SK-N-SH (cell line): ENCODE measurements around the gene FSIP2. TPM values are rescaled to one million over a fixed set of nuclear protein-coding genes. Genes with fewer than 3 reads are reported as not detected.

Experiments
- CTCF ChIA-PET: fragments of 300-600, 350-600 bp; formaldehyde crosslinking; extraction: SDS; loops from one replicate; lab custom pipeline; 2021; lab: Yijun Ruan, JAX
- POLR2A ChIA-PET: fragments of 350-600 bp; sonication (Branson Sonifier 250); formaldehyde crosslinking; extraction: SDS; loops from one replicate; lab custom pipeline; 2020; ENCODE audit warnings: antibody characterized with exemption, inconsistent platforms; lab: Yijun Ruan, JAX
- DNase-seq: peaks from one replicate; pipeline ENCODE4 v3.0.0; 2012
- H2AFZ ChIP-seq: fragments of 200-600 bp; sonication (generic); 2 replicates; pipeline ENCODE4 v1.8.1; 2016; ENCODE audit warnings: antibody characterized with exemption, mild to moderate bottlenecking, low read depth
- H3F3A ChIP-seq: fragments of 200-600 bp; sonication (generic); replicated peaks from 2 replicates; pipeline ENCODE3; 2016; ENCODE audit warnings: antibody characterized with exemption, mild to moderate bottlenecking; ENCODE audit not compliant: insufficient read depth
- H3K27ac ChIP-seq, 2 experiments: fragments of 200-500 bp in 1 of 2; fragments of 200-600 bp in 1 of 2; sonication (Bioruptor generic) in 1 of 2; sonication (generic), shearing (Covaris generic) in 1 of 2; 2 replicates each; pipeline versions ENCODE4 v1.5.1 to v1.6.1; 2014 to 2016; ENCODE audit warnings: low read depth in 2 of 2, inconsistent platforms in 1 of 2, low read length in 1 of 2, mild to moderate bottlenecking in 1 of 2, mixed read lengths in 1 of 2
- H3K27me3 ChIP-seq: fragments of 200-600 bp; sonication (generic), shearing (Covaris generic); 2 replicates; pipeline ENCODE4 v1.6.1; 2016; ENCODE audit warnings: mixed run types; ENCODE audit not compliant: insufficient read depth
- H3K36me3 ChIP-seq, 2 experiments: fragments of 200-500 bp in 1 of 2; fragments of 200-600 bp in 1 of 2; sonication (Bioruptor generic) in 1 of 2; sonication (generic) in 1 of 2; replicated peaks in 1 of 2; 2 replicates each; pipeline versions ENCODE3 to v1.5.1; 2014 to 2016; ENCODE audit warnings: low read length in 1 of 2, mild to moderate bottlenecking in 1 of 2; ENCODE audit not compliant: insufficient read depth in 2 of 2, control insufficient read depth in 1 of 2
- H3K4me1 ChIP-seq, 2 experiments: fragments of 200-500 bp in 1 of 2; fragments of 200-600 bp in 1 of 2; sonication (Bioruptor generic) in 1 of 2; sonication (generic), shearing (Covaris generic) in 1 of 2; 2 replicates each; pipeline versions ENCODE4 v1.5.1 to v1.6.1; 2014 to 2016; ENCODE audit warnings: low read depth in 1 of 2, low read length in 1 of 2, mixed run types in 1 of 2; ENCODE audit not compliant: insufficient read depth in 2 of 2, control insufficient read depth in 1 of 2
- H3K4me2 ChIP-seq: fragments of 200-600 bp; sonication (generic), shearing (Covaris generic); 2 replicates; pipeline ENCODE4 v1.6.1; 2017; ENCODE audit warnings: mixed run types
- H3K4me3 ChIP-seq, 2 experiments: fragments of 200-500 bp in 1 of 2; fragments of 200-600 bp in 1 of 2; sonication (Bioruptor generic) in 1 of 2; sonication (generic), shearing (Covaris generic) in 1 of 2; 2 replicates each; pipeline versions ENCODE4 v1.5.1 to v1.8.1; 2014 to 2016; ENCODE audit warnings: low read depth in 2 of 2, inconsistent platforms in 1 of 2, low read length in 1 of 2, mild to moderate bottlenecking in 1 of 2, mixed read lengths in 1 of 2, moderate library complexity in 1 of 2
- H3K79me2 ChIP-seq: fragments of 200-600 bp; sonication (generic); 2 replicates; pipeline ENCODE4 v1.8.1; 2017; ENCODE audit warnings: mild to moderate bottlenecking; ENCODE audit not compliant: insufficient read depth
- H3K9ac ChIP-seq: fragments of 200-600 bp; sonication (generic); 2 replicates; pipeline ENCODE4 v1.6.1; 2017; ENCODE audit warnings: mixed run types
- H3K9me2 ChIP-seq: fragments of 200-600 bp; sonication (generic); 2 replicates; pipeline ENCODE4 v1.6.1; 2017; ENCODE audit warnings: mixed run types
- H3K9me3 ChIP-seq: fragments of 200-600 bp; sonication (generic); 2 replicates; pipeline ENCODE4 v1.6.1; 2017; ENCODE audit warnings: mixed run types, mild to moderate bottlenecking, moderate library complexity
- H4K20me1 ChIP-seq: fragments of 200-600 bp; sonication (generic); 2 replicates; pipeline ENCODE4 v1.6.1; 2017; ENCODE audit warnings: mild to moderate bottlenecking, mixed run types; ENCODE audit not compliant: insufficient read depth
- CHD2 ChIP-seq: fragments of 150-350 bp; IDR thresholded peaks from 2 replicates; pipeline ENCODE4 v1.6.1; 2018; ENCODE audit warnings: low read length; ENCODE audit not compliant: partially characterized antibody
- ELF1 ChIP-seq: IDR thresholded peaks from 2 replicates; pipeline ENCODE4 v1.4.0; 2012
- EP300 ChIP-seq, 2 experiments: IDR thresholded peaks; 2 replicates each; pipeline versions ENCODE4 v1.4.0 to v1.6.1; 2012; ENCODE audit warnings: borderline replicate concordance in 1 of 2, low read depth in 1 of 2, low read length in 1 of 2
- FOXJ3 ChIP-seq: sonication (generic); formaldehyde crosslinking; IDR thresholded peaks from 2 replicates; pipeline ENCODE4 v1.5.1; 2020; ENCODE audit warnings: mild to moderate bottlenecking, missing genetic modification reagents
- FOXM1 ChIP-seq: IDR thresholded peaks from 2 replicates; pipeline ENCODE4 v1.4.0; 2012; ENCODE audit warnings: low read depth, mild to moderate bottlenecking
- GABPA ChIP-seq: IDR thresholded peaks from 2 replicates; pipeline ENCODE4 v1.4.0; 2012; ENCODE audit warnings: low read depth, mild to moderate bottlenecking
- GATA2 ChIP-seq: sonication (generic); formaldehyde crosslinking; IDR thresholded peaks from 2 replicates; pipeline ENCODE4 v1.5.0; 2020; ENCODE audit warnings: mild to moderate bottlenecking, missing genetic modification reagents
- IRF3 ChIP-seq: fragments of 150-350 bp; IDR thresholded peaks from 2 replicates; pipeline ENCODE4 v1.6.1; 2016; ENCODE audit warnings: mild to moderate bottlenecking, low read depth, low read length
- JUND ChIP-seq: IDR thresholded peaks from 2 replicates; pipeline ENCODE4 v1.4.0; 2012
- MXI1 ChIP-seq: IDR thresholded peaks from 2 replicates; pipeline ENCODE4 v1.6.1; 2012; ENCODE audit warnings: mild to moderate bottlenecking, low read depth, low read length, improper control_type of control experiment
- NFIC ChIP-seq: IDR thresholded peaks from 2 replicates; pipeline ENCODE4 v1.4.0; 2012; ENCODE audit warnings: borderline replicate concordance
- RCOR1 ChIP-seq: fragments of 150-350 bp; IDR thresholded peaks from 2 replicates; pipeline ENCODE4 v1.6.1; 2017; ENCODE audit warnings: antibody characterized with exemption, low read length
- REST ChIP-seq: IDR thresholded peaks from 2 replicates; pipeline ENCODE4 v1.6.1; 2012; ENCODE audit warnings: mild to moderate bottlenecking, low read depth, low read length, moderate library complexity
- RFX5 ChIP-seq: IDR thresholded peaks from 2 replicates; pipeline ENCODE4 v1.6.1; 2012; ENCODE audit warnings: mild to moderate bottlenecking, improper control_type of control experiment, low read length
- RXRA ChIP-seq: IDR thresholded peaks from 2 replicates; pipeline ENCODE4 v1.4.0; 2012; ENCODE audit warnings: low read depth, mild to moderate bottlenecking, borderline replicate concordance
- SIN3A ChIP-seq: IDR thresholded peaks from 2 replicates; pipeline ENCODE4 v1.6.1; 2012; ENCODE audit warnings: low read depth, mild to moderate bottlenecking, low read length, moderate library complexity, borderline replicate concordance
- TAF1 ChIP-seq: IDR thresholded peaks from 2 replicates; pipeline ENCODE4 v1.6.1; 2012; ENCODE audit warnings: low read depth, mild to moderate bottlenecking, low read length, moderate library complexity, borderline replicate concordance
- TCF12 ChIP-seq: IDR thresholded peaks from 2 replicates; pipeline ENCODE4 v1.4.0; 2012
- TEAD4 ChIP-seq: IDR thresholded peaks from 2 replicates; pipeline ENCODE4 v1.4.0; 2012; ENCODE audit warnings: mild to moderate bottlenecking, borderline replicate concordance; ENCODE audit not compliant: insufficient read depth
- YY1 ChIP-seq: IDR thresholded peaks from 2 replicates; pipeline ENCODE4 v1.4.0; 2012; ENCODE audit warnings: low read depth, mild to moderate bottlenecking
- polyA plus RNA-seq, 3 experiments: library from polyadenylated mRNA; depleted of rRNA; stranded (reverse); fragments of >200 nt; gene quantifications; 2 replicates each; pipeline ENCODE4 v1.2.3, GENCODE V29; 2012
- TF ChIP-seq, protein P1 (sequence below): IDR thresholded peaks from 2 replicates; pipeline ENCODE4 v1.4.0; 2012; ENCODE audit warnings: low read depth, borderline replicate concordance

Gene FSIP2
- polyA plus RNA-seq, 1 of the 3 experiments (the other 2 are of a cell fraction): not detected

- Histone ChIP-seq H3K27ac (no peak overlapping the region), H3K79me2 (no peaks in the 10 kb centered on the region), H4K20me1 (no peaks in the 10 kb centered on the region), H3K9ac (no peak overlapping the region), H3K4me2 (no peak overlapping the region), H3K9me2 (peaks cover 3% of the 10 kb centered on the region; the same call in 1 of the 2 replicates), H3K4me1 (no peaks in the 10 kb centered on the region; a peak in 1 of 4 replicates), H3F3A (no peaks in the 10 kb centered on the region), H3K36me3 (no peaks in the 10 kb centered on the region), H3K4me3 (no peak overlapping the region), H3K9me3 (no peaks in the 10 kb centered on the region), H2AFZ (no peak overlapping the region), H3K27me3 (no peaks in the 10 kb centered on the region)
- no peak for DNase-seq
- TF ChIP-seq TEAD4 (no peak), GABPA (no peak), FOXJ3 (CRISPR knock-in tag) (no peak), IRF3 (no peak), FOXM1 (no peak), MXI1 (no peak), RFX5 (no peak), TAF1 (no peak), RCOR1 (no peak), GATA2 (CRISPR knock-in tag) (no peak), JUND (no peak), SIN3A (no peak), NFIC (no peak), EP300 (IDR thresholded peaks at IDR 0.05; ENCODE audit: borderline replicate concordance in 1 of 2, low read depth in 1 of 2, low read length in 1 of 2) (no peak), TCF12 (no peak), CHD2 (no peak), RXRA (no peak)
- TF ChIP-seq, protein P1, sequence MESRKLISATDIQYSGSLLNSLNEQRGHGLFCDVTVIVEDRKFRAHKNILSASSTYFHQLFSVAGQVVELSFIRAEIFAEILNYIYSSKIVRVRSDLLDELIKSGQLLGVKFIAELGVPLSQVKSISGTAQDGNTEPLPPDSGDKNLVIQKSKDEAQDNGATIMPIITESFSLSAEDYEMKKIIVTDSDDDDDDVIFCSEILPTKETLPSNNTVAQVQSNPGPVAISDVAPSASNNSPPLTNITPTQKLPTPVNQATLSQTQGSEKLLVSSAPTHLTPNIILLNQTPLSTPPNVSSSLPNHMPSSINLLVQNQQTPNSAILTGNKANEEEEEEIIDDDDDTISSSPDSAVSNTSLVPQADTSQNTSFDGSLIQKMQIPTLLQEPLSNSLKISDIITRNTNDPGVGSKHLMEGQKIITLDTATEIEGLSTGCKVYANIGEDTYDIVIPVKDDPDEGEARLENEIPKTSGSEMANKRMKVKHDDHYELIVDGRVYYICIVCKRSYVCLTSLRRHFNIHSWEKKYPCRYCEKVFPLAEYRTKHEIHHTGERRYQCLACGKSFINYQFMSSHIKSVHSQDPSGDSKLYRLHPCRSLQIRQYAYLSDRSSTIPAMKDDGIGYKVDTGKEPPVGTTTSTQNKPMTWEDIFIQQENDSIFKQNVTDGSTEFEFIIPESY: no peak
- POLR2A ChIA-PET: no interaction called here
- CTCF ChIA-PET: no interaction called here
Measured at GRCh38 chr2:185757356-185757755, 18.8 kb downstream of the FSIP2 start.

DNA sequence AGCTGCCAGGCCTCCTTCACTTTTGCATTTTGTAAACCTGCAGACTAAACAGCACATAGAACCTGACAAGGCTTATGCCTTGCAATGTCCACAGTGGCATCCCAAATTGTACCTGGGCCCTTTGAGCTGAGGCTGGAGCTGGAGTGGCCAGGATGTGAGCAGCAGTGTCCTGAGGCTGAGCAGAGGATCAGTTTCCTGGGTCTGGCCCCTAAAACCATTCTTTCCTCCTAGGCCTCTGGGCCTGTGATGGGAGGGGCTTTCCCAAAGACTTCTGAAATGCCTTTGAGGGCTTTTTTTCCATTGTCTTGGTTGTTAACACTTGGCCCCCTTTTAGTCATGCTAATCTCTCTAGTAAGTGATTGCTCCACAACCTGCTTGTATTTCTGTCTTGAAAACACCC is 32.8 kb downstream of the FSIP2 start:
- H4K20me1 ChIP-seq: no peaks in the 10 kb centered on the region
- no peak for DNase-seq
- H3K4me2 ChIP-seq: no peak overlapping the region
- no peaks in the 10 kb centered on the region for H3K27me3 ChIP-seq
- H3K9me3 ChIP-seq: no peaks in the 10 kb centered on the region; the same call in 1 of the 2 replicates
- no peaks in the 10 kb centered on the region for H3K9me2 ChIP-seq
- H3K9ac ChIP-seq: no peak overlapping the region
- CTCF ChIA-PET: no interaction called here
- TF ChIP-seq JUND (no peak), ELF1 (no peak), TAF1 (no peak), NFIC (no peak), TCF12 (no peak), REST (no peak), GATA2 (CRISPR knock-in tag) (no peak), YY1 (no peak)
- TF ChIP-seq, protein P1: no peak
- H3F3A ChIP-seq: no peaks in the 10 kb centered on the region
- no peaks in the 10 kb centered on the region for H3K4me1 ChIP-seq
- POLR2A ChIA-PET: no interaction called here
- no peaks in the 10 kb centered on the region for H3K36me3 ChIP-seq
- no peak overlapping the region for H3K27ac ChIP-seq
- no peak overlapping the region for H2AFZ ChIP-seq
- H3K79me2 ChIP-seq: no peaks in the 10 kb centered on the region
- no peak overlapping the region for H3K4me3 ChIP-seq
